Activated T-cell treated with anti-CD3 and anti-CD28 coated beads, Interleukin-2, amount 50 U/mL, for 72 hours (primary cell): ENCODE data around the gene PRR29. TPM values are rescaled to one million over a fixed set of nuclear protein-coding genes. Genes with fewer than 3 reads are reported as not detected.
A peak's percentile ranks its signal among the peaks of the same experiment; 100 is the strongest.

ENCODE experiments used
- ATAC-seq, 2 donors: fragments of 150-1000 bp; cut with Tn5 transposase; replicated peaks in 1 of 2; 2 replicates each; pipeline ENCODE4 v1.10.0; 2021; ENCODE audit warnings: moderate library complexity in 2 of 2, mild to moderate bottlenecking in 1 of 2
- DNase-seq, 2 donors: peaks; one replicate each; pipeline ENCODE4 v3.0.0; 2021 to 2022; ENCODE audit warnings: mixed read lengths in 1 of 2
- H3K27ac Mint-ChIP-seq: one replicate; pipeline ENCODE4 v1.8.0; 2022; ENCODE audit warnings: mild to moderate bottlenecking, moderate library complexity, mixed read lengths
- H3K27me3 Mint-ChIP-seq: one replicate; pipeline ENCODE4 v1.8.0; 2022; ENCODE audit warnings: low read depth, mixed read lengths
- H3K36me3 Mint-ChIP-seq, 2 donors: one replicate each; pipeline ENCODE4 v1.8.0; 2022; ENCODE audit warnings: mixed read lengths in 2 of 2, mild to moderate bottlenecking in 1 of 2; ENCODE audit not compliant: insufficient read depth in 2 of 2
- H3K4me1 Mint-ChIP-seq: one replicate; pipeline ENCODE4 v1.8.0; 2022; ENCODE audit warnings: low read depth, mixed read lengths
- H3K4me3 Mint-ChIP-seq, 2 donors: one replicate each; pipeline ENCODE4 v1.8.0; 2022; ENCODE audit warnings: mild to moderate bottlenecking in 2 of 2, mixed read lengths in 2 of 2, moderate library complexity in 2 of 2
- H3K9me3 Mint-ChIP-seq, 2 donors: one replicate each; pipeline ENCODE4 v1.8.0; 2022; ENCODE audit warnings: mixed read lengths in 2 of 2
- total RNA-seq, 2 donors: library from RNA; stranded (reverse); gene quantifications; one replicate each; pipeline ENCODE4 v1.2.3, GENCODE V29; 2022

Gene PRR29
- total RNA-seq = 1 to 10 TPM in 1 of 2 donors, under 1 TPM in 1; 0.96 to 1.1 TPM

DNA sequence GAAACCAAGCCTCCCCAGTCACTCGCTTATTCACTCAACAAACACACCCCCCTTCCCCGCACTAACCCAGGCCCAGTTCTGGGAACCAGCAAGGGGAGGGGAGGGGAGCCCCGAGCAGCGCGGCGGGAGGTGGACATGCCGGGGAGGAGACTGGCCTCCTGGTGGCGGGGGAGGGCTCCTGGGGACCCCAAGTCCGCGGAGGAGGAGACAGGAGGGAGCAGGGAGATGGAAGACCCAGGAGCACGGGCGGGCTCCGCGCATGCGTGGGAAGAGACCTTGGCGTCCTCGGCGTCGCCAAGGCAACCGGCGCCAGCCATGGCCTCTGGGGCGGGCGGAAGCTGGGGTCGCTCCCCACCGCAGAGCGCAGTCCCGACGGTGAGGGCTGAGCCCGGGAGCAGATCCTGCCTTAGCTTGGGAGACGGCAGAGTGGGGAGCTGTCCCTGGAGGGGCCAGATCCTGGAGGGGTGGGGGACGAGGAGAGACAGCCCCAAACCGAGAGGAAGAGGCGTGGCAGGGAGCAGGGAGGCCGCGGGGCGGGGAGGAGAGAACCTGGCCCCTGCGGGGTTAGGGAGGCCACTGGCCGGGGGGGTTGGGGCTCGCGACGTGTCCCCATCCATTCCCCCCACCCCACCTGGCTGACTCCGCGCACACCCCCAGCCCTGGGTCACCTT, at the start of gene PRR29:
PRR29 (plus strand) TSS at position 302 of the 671 bp plus-strand sequence; CDS start at position 316, 14 bp downstream.
- Mint-ChIP-seq H3K9me3 (no peaks in the 10 kb centered on the region), H3K27me3 (no peaks in the 10 kb centered on the region), H3K27ac (peak within 1 kb of the TSS; percentile 66), H3K36me3 (no peaks in the 10 kb centered on the region), H3K4me1 (peaks cover 30% of the 10 kb centered on the region), H3K4me3 (peak within 1 kb of the TSS; percentile 82 to 95)
- ATAC-seq (peak; percentile 84 to 86), DNase-seq (peak; percentile 70 to 79)

DNA sequence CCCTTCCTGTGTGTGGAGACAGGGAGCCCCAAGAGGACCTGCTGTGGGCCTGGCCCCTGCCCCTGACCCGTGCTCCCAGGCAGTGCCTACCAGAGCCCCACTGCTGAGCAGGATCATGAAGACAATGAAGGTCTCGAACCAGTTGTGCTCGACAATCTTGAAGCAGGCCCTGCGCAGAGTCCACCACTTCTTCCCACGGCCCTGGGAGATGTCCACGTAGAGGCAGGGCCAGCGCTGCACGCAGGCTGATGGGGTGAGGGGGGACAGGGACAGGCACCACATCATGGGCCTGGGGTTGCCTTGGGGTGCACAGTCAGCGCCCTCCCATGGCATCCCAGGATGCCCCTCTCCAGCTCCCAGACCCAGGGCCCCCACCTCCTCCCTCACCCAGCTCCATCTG, 49.6 kb upstream of the PRR29 start:
- no peak for ATAC-seq
- Mint-ChIP-seq H3K36me3 (no peaks in the 10 kb centered on the region), H3K4me3 (no peak overlapping the region), H3K9me3 (no peaks in the 10 kb centered on the region), H3K4me1 (peaks cover 16% of the 10 kb centered on the region), H3K27ac (no peak overlapping the region), H3K27me3 (no peaks in the 10 kb centered on the region)
- no peak for DNase-seq

DNA sequence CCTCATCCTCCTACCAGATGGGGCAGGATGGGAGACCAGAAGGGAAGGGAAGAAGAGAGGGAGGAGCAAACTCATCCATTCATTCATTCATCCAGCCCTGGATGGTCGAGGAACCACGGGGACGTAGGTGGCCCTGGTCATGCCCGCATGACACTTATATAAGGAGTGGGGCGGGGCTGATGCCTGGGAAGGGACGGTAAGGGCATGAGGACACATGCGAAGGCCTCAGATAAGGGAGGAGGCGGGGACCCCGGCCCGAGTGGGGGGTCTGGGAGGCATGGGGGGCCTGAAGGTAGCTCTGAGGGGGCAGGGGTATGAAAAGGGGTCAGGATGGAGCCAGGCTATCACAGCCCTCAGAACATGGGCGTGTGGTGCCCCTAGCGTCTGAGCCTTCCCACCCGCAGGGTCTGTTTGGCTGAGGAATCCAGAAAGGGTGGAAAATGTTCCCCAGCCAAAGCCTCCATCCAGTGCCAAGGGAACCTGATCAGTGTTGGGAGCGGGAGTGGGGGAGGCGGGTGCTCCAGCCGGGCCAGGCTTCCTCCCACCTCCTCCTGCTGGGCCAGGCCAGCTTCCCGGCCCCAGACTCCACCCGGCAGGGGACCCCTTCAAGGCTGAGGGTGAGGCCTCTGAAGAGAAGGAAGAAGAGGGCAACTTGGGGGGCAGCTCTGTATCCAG, 48.4 kb upstream of the PRR29 start:
- Mint-ChIP-seq H3K4me3 (no peak overlapping the region), H3K4me1 (peaks cover 27% of the 10 kb centered on the region)
- ATAC-seq = no peak

DNA sequence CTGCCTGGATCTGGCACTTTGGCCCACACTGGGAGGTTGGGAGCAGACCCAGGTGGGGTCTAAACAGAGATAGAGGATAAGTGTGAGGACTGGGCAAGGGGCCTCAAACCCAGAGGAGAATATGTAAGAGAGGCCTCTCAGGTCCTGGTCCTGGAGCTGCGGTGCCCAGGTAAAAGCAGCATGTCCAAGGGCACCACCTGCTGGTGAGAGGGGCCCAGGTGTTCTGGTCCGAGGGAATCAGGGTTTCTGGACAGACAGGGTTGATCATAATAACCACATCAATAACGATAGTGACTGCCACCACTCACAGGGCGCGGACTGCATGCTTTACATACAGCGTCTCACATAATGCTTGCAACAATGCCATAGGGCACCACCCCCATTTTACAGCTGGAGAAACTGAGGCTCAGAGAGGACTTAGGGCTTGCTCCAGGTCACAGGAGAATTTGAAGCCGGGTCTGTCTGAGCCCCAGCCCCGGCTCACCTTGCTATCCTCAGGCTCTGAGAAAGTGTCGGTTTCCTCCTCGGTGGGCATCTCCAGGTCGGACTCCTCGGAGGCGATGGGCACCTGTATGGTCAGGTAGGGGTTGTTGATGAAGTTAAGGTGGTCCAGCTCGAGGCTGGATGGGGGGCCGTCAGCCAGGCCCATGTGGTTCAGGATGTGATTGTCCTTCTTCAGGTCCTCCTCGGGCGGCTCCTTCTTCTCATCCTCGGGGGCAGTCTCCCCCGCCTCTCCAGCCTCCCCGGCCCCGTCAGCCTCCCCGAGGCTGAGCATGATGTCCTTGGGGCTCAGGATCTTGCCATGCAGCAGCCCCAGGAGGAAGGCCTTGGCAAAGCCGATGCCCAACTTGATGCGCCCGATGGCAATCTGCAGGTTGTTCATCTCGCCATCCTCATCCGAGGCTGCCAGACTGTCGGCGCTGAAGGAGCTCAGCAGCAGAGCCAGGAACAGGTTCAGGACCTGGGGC, 46.9 kb upstream of the PRR29 start:
- H3K9me3 Mint-ChIP-seq = no peaks in the 10 kb centered on the region

More for the DNA sequence above, 48.4 kb upstream of the PRR29 start:
- Mint-ChIP-seq H3K27ac (no peak overlapping the region), H3K27me3 (no peaks in the 10 kb centered on the region), H3K36me3 (no peaks in the 10 kb centered on the region), H3K9me3 (no peaks in the 10 kb centered on the region)
- no peak for DNase-seq

DNA sequence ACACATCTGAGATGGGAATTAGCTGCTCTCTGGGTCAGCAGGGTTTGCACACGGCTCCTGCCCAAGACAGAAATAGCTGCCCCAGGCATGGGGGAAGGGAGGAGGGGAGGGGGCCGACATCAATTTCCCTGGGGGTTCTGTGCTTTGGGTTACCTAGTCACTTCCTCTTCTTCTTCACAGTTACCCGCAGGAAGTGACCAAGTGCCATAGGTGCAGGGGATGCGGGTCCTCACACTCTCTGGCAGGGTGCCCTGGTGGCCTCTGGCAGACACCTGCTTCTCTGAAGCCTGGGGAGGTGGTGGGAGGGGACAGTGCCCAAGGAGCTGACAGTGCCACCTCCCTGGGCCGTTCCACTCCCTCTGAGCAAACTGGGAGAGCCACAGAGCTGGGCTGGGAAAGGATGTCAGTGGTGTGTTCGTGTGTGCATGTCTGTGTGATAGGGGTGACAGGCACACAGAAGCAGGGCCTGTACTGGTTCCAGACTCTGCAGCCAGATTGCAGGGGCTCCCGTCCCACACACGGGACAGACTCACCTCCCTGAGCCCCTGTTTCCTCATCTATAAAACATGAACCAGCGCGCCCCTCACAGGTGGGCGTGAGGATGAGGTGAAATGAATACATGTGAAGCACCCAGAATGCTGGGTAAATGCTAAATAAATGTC, 43.6 kb upstream of the PRR29 start:
- no peaks in the 10 kb centered on the region for H3K36me3 Mint-ChIP-seq
- peak; percentile 77 to 85 for ATAC-seq
- H3K27ac Mint-ChIP-seq = peak overlapping the region; percentile 43
- peak overlapping the region; percentile 60 to 65 for H3K4me3 Mint-ChIP-seq
- H3K27me3 Mint-ChIP-seq = no peaks in the 10 kb centered on the region
- no peaks in the 10 kb centered on the region for H3K9me3 Mint-ChIP-seq
- DNase-seq = peak; percentile 58 to 60
- peaks cover 34% of the 10 kb centered on the region for H3K4me1 Mint-ChIP-seq

More for the DNA sequence above, 46.9 kb upstream of the PRR29 start:
- Mint-ChIP-seq H3K36me3 (no peaks in the 10 kb centered on the region), H3K4me3 (no peak overlapping the region), H3K4me1 (peaks cover 35% of the 10 kb centered on the region), H3K27ac (no peak overlapping the region), H3K27me3 (no peaks in the 10 kb centered on the region)
- DNase-seq (peak; percentile 26 to 35), ATAC-seq (no peak)

DNA sequence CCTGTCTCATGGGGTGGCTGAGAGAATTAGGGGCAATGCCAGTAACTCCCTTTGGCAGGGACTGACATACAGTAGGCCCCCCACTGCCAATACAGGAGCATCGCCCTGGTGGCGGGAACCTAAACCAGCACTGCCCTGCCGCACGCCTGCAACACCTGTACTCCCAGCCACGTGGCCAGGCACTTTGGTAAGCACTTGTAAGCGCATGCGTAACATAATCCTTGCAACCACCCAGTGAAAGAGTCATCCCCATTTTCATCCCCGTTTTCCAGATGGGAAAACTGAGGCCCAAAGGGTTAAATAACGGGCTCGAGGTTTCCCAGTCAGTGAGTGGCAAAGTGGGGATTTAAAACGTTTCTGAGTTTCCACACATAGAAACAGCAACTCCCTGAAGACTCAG, 42.9 kb upstream of the PRR29 start:
- DNase-seq (no peak), ATAC-seq (peak in 1 of 2 donors; percentile 6)
- H3K27ac Mint-ChIP-seq = no peak overlapping the region
- H3K9me3 Mint-ChIP-seq = no peaks in the 10 kb centered on the region
- no peak overlapping the region for H3K4me3 Mint-ChIP-seq
- no peaks in the 10 kb centered on the region for H3K27me3 Mint-ChIP-seq
- peaks cover 34% of the 10 kb centered on the region for H3K4me1 Mint-ChIP-seq
- no peaks in the 10 kb centered on the region for H3K36me3 Mint-ChIP-seq

DNA sequence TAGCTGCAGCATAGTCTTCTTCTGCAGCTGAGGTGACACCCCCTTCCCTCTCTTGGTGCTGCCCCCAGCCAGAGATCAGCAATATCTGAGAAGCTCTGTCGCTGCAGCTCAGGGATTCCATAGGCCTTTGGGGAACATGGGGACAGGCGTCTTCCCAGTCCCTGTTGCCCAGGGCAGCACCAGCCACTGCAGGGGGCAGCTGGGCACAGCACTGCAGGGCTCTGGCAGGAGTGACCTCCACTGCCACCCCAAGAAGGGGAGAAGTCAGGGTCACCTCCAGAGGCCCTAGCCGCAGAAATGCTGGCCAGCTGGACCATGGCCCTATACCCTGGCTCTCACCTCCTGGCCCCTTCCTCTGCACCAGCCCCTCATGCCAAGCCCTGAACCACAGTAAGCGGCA, 42.4 kb upstream of the PRR29 start:
- no peak overlapping the region for H3K27ac Mint-ChIP-seq
- H3K4me1 Mint-ChIP-seq = peaks cover 34% of the 10 kb centered on the region
- no peaks in the 10 kb centered on the region for H3K27me3 Mint-ChIP-seq

DNA sequence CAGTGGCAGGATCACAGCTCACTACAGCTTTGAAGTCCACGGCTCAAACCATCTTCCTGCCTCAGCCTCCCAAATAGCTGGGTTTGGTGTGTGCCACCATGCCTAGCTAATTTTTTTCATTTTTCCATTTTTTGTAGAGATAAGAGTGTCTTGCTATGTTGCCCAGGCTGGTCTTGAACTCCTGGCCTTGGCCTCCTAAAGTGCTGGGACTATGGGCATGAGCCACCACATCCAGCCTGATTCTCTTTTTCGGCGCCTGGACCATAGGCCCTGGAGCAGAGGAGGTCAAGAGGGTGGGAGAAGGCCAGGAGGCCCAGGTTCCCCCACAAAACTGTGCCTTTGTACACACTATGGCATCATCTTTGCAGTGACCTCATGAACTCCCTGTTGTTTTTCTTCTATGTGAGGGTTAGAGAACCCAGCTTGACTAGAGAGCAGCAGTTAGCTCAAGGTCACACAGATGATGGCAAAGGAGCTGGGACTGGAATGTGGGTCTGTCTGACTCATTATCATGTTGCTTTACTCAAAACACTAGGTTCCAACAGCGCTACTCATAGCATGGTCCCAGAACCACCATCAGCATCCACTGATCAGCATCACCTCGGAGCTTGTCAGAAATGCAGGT, 41.7 kb upstream of the PRR29 start:
- Mint-ChIP-seq H3K27ac (peak overlapping the region; percentile 7), H3K4me1 (peaks cover 36% of the 10 kb centered on the region), H3K4me3 (no peak overlapping the region), H3K36me3 (no peaks in the 10 kb centered on the region), H3K9me3 (no peaks in the 10 kb centered on the region), H3K27me3 (no peaks in the 10 kb centered on the region)
- ATAC-seq (peak in 1 of 2 donors; percentile 16), DNase-seq (no peak)

More for the DNA sequence above, 42.4 kb upstream of the PRR29 start:
- H3K4me3 Mint-ChIP-seq = no peak overlapping the region
- no peak for DNase-seq
- H3K9me3 Mint-ChIP-seq = no peaks in the 10 kb centered on the region
- no peaks in the 10 kb centered on the region for H3K36me3 Mint-ChIP-seq
- ATAC-seq = no peak

DNA sequence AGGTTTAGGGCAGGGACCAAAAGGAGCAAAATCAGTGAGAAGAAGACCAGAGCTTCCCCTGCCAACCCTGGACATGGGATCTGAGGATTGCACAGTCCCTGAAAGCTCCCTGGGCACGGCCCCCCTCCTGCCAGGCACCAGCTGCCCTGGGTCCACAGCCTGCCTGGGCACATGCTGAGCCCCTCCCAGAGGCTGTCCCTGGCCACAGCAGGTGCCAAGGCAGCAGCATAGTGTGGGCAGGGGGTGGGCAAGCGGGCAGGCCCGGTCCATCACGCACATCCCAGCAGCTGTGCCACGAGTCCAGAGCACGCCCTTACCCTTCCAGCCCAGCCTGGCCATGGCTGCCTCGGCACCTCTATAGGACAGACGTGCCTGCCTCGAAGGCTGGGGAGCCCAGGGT, 38.1 kb upstream of the PRR29 start:
- peaks cover 20% of the 10 kb centered on the region for H3K4me1 Mint-ChIP-seq
- ATAC-seq (no peak), DNase-seq (no peak)
- H3K4me3 Mint-ChIP-seq = no peak overlapping the region
- no peaks in the 10 kb centered on the region for H3K36me3 Mint-ChIP-seq
- H3K27me3 Mint-ChIP-seq = no peaks in the 10 kb centered on the region
- no peaks in the 10 kb centered on the region for H3K9me3 Mint-ChIP-seq
- no peak overlapping the region for H3K27ac Mint-ChIP-seq

DNA sequence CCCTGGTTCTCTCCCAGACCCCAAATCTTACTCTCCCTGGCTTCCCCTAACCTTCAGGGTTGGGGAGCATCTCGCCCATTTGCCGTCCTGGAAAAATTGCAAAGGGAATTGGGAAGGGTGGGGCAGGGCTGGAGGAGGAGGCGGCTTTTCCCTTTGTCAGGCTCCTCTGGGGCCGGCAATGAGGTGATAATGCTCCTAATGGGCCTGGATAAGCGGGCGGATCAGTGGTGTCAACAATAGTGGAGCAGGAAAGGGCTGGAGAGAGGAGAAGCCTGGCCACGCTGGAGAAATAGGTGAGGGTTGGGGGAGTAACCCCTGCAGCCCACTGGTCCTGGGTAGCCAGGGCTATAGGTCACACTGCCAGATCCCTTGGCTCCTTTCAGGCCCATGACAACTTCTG, 37.7 kb upstream of the PRR29 start:
- no peaks in the 10 kb centered on the region for H3K36me3 Mint-ChIP-seq
- no peaks in the 10 kb centered on the region for H3K27me3 Mint-ChIP-seq
- DNase-seq (no peak), ATAC-seq (no peak)
- H3K27ac Mint-ChIP-seq = no peak overlapping the region
- no peaks in the 10 kb centered on the region for H3K9me3 Mint-ChIP-seq
- H3K4me3 Mint-ChIP-seq = no peak overlapping the region
- peaks cover 17% of the 10 kb centered on the region for H3K4me1 Mint-ChIP-seq

DNA sequence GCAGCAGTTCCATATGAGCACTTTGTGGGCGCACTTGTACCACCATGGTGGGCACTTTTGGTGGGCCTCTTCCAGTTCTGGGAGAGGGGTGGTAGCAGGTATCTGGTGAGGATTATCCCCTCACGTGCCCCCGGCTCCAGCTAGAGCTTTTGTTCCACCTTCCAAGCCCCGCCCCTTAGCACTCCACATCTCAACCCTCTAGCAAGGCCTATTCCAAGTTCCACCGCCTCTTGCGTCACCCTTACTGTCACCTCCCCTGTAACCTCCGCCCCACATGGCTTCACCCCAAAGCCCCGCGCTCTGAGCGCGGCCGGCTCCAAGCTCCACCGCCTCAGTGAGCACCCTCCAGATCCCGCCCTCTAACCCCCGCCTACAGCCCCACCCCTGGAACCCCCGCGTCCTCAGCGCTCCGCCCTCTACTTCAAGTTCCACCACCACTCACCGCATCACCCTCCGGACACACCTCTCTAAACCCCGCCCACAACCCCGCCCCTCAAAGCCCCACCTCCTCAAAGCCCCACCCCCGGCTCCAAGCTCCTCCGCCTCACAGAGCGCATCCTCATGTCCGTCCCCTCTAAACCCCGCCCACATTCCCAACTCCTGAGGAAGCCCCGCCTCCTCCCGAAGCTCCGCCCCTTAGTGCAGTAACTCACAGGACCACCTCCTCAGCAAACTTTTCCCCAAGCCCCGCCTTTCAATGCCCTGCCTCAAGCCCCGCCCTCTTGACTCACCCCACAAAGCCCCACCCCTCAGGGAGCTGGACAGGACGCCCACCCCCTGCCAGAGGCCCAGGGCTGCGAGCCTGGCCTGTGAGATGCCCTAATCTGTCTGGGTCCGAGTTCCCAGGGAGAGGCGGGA, 36.6 kb upstream of the PRR29 start:
- peak overlapping the region; percentile 50 to 74 for H3K4me3 Mint-ChIP-seq
- H3K9me3 Mint-ChIP-seq = no peaks in the 10 kb centered on the region
- H3K27me3 Mint-ChIP-seq = no peaks in the 10 kb centered on the region
- no peaks in the 10 kb centered on the region for H3K36me3 Mint-ChIP-seq
- ATAC-seq (peak; percentile 76 to 82), DNase-seq (peak; percentile 35 to 54)
- peaks cover 10% of the 10 kb centered on the region for H3K4me1 Mint-ChIP-seq
- no peak overlapping the region for H3K27ac Mint-ChIP-seq
